Naive thymus-derived CD4-positive, alpha-beta T cell (primary cell): ENCODE measurements around the gene SFXN3. TPM values are rescaled to one million over a fixed set of nuclear protein-coding genes. Genes with fewer than 3 reads are reported as not detected.
A peak's percentile ranks its signal among the peaks of the same experiment; 100 is the strongest.

Experiments used
- ATAC-seq: fragments of 150-1000 bp; cut with Tn5 transposase; 2 replicates; pipeline ENCODE4 v1.10.0; 2021; ENCODE audit warnings: mild to moderate bottlenecking, moderate library complexity
- CTCF ChIA-PET: fragments of 350-600 bp; sonication (Branson Sonifier 250); formaldehyde crosslinking; loops from one replicate; lab custom pipeline; 2021; ENCODE audit warnings: antibody characterized with exemption; lab: Charles Lee
- POLR2A ChIA-PET: fragments of 350-600 bp; sonication (Branson Sonifier 250); formaldehyde crosslinking; loops from one replicate; lab custom pipeline; 2021; ENCODE audit warnings: antibody characterized with exemption, inconsistent platforms; lab: Charles Lee
- DNase-seq, 9 donors: peaks; one replicate each; pipeline versions ENCODE4 v3.0.0 to v3.0.0-alpha.2; 2020 to 2022; ENCODE audit warnings: mixed read lengths in 1 of 9
- H3K27ac ChIP-seq: one replicate; pipeline ENCODE4 v1.7.0; 2013; ENCODE audit warnings: mild to moderate bottlenecking, low read depth, low read length, moderate library complexity
- H3K27me3 ChIP-seq, 2 donors: one replicate each; pipeline ENCODE4 v1.7.0; 2013; ENCODE audit warnings: low read length in 2 of 2, mild to moderate bottlenecking in 2 of 2, moderate library complexity in 2 of 2; ENCODE audit not compliant: control insufficient read depth in 2 of 2, insufficient read depth in 2 of 2
- H3K36me3 ChIP-seq, 3 experiments: 1 replicate in 2 of 3; 2 replicates in 1 of 3; pipeline ENCODE4 v1.7.0; 2013; ENCODE audit warnings: low read length in 3 of 3, mild to moderate bottlenecking in 3 of 3, moderate library complexity in 1 of 3; ENCODE audit not compliant: insufficient read depth in 3 of 3, control insufficient read depth in 2 of 3
- H3K4me1 ChIP-seq, 2 donors: one replicate each; pipeline ENCODE4 v1.7.0; 2013; ENCODE audit warnings: low read length in 2 of 2, mild to moderate bottlenecking in 2 of 2, moderate library complexity in 1 of 2; ENCODE audit not compliant: control insufficient read depth in 2 of 2, insufficient read depth in 2 of 2
- H3K4me3 ChIP-seq: 2 replicates; pipeline ENCODE4 v1.7.0; 2013; ENCODE audit warnings: mild to moderate bottlenecking, low read length
- H3K9me3 ChIP-seq, 3 experiments: 1 replicate in 2 of 3; 2 replicates in 1 of 3; pipeline ENCODE4 v1.7.0; 2013; ENCODE audit warnings: low read length in 3 of 3; ENCODE audit not compliant: control insufficient read depth in 2 of 3
- H3K27ac Mint-ChIP-seq, 9 donors: one replicate each; pipeline ENCODE4 v1.8.0; 2020 to 2022; ENCODE audit warnings: mixed read lengths in 9 of 9, mild to moderate bottlenecking in 8 of 9, moderate library complexity in 5 of 9, inconsistent platforms in 2 of 9
- H3K27me3 Mint-ChIP-seq, 5 donors: one replicate each; pipeline ENCODE4 v1.8.0; 2021 to 2022; ENCODE audit warnings: mixed read lengths in 5 of 5, mild to moderate bottlenecking in 1 of 5
- H3K36me3 Mint-ChIP-seq, 5 donors: one replicate each; pipeline ENCODE4 v1.8.0; 2020 to 2022; ENCODE audit warnings: mixed read lengths in 5 of 5, mild to moderate bottlenecking in 3 of 5, inconsistent platforms in 1 of 5
- H3K4me1 Mint-ChIP-seq, 7 donors: one replicate each; pipeline ENCODE4 v1.8.0; 2020 to 2022; ENCODE audit warnings: mixed read lengths in 7 of 7, mild to moderate bottlenecking in 3 of 7, inconsistent platforms in 1 of 7
- H3K4me3 Mint-ChIP-seq, 10 donors: one replicate each; pipeline ENCODE4 v1.8.0; 2020 to 2022; ENCODE audit warnings: mild to moderate bottlenecking in 10 of 10, mixed read lengths in 10 of 10, moderate library complexity in 6 of 10, inconsistent platforms in 2 of 10
- H3K9me3 Mint-ChIP-seq, 11 donors: one replicate each; pipeline ENCODE4 v1.8.0; 2020 to 2022; ENCODE audit warnings: mixed read lengths in 11 of 11, mild to moderate bottlenecking in 4 of 11, inconsistent platforms in 1 of 11, moderate library complexity in 1 of 11
- intact Hi-C, 2 donors: fragments of 100-400 bp; cut with micrococcal nuclease; formaldehyde crosslinking; loops; one replicate each; pipeline ENCODE4 v1.15.1; 2023
- polyA plus RNA-seq, 2 donors: library from polyadenylated mRNA; unstranded; fragments of 300-500 nt; fragmentation: Illumina TruSeq; gene quantifications; one replicate each; pipeline ENCODE4 v1.2.3, GENCODE V29; 2021
- total RNA-seq, 6 experiments: library from RNA in 5 of 6; stranded (reverse) in 5 of 6; gene quantifications; 1 replicate in 5 of 6; 2 replicates in 1 of 6; pipeline ENCODE4 v1.2.3 and lab custom pipeline; 2021 to 2026

The SFXN3 gene
- total and polyA plus RNA-seq, 7 experiments from 2014 or later = 12.6 to 90.4 (median 38.2) TPM

DNA sequence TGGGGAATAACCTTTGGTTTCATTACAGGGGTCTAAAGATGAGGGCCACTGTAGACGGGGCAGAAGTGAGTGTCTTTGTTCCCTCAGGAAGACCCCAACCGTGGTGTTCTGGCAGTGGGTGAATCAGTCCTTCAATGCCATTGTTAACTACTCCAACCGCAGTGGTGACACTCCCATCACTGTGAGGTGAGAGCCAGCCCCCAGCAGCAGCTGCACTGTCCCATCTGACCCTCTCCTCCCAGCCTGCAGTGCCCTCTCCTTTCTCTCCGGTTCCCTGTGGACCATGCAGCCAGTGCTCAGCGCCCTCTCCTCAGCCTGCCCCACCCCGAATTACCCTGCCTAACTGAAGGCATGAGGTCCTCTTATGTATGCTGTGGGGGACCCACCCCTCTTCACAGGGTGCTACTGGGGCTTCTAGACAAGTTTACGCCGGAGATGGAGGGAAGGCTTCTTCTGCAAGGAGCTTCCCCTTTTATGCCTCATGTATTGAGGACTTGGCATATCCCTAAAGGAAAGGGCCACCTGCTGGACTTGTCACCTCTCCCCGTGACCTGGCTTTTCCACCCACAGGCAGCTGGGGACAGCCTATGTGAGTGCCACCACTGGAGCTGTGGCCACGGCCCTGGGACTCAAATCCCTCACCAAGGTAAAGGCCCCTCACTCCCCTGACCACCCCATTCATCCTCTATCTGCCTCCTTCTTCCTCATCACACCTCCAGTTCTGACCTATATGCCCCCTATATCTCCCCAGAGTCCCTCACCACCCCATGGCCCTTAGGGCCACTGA is 5.1 kb downstream of the SFXN3 start:
- no peaks in the 10 kb centered on the region for H3K9me3 Mint-ChIP-seq
- POLR2A ChIA-PET = no interaction called here

DNA sequence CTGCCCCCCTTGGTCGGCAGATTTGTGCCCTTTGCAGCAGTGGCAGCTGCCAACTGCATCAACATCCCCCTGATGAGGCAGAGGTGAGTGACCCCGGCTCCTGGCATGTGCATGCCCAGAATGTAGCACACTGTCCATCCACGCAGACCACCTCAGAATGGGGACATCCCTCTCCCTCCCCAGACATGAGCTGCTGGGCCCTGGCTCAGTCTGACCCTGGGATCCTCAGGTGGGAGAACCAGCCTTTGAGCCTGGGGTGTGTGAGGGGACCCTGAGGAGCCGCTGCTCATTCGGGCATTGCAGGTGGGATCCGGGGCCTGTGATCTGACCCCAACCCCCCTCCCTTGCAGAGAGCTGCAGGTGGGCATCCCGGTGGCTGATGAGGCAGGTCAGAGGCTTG is 5.7 kb downstream of the SFXN3 start:
- ChIA-PET POLR2A (no interaction called here), CTCF (no interaction called here)
- Histone ChIP-seq H3K9me3 (no peaks in the 10 kb centered on the region), H3K4me1 (peaks cover 7 to 9% of the 10 kb centered on the region in 2 donors), H3K27ac (no peak overlapping the region), H3K27me3 (no peaks in the 10 kb centered on the region), H3K36me3 (peaks cover 0 to 52% (median 28%) of the 10 kb centered on the region in 3 experiments), H3K4me3 (no peak overlapping the region)
- Mint-ChIP-seq H3K27ac (no peak overlapping the region), H3K36me3 (peaks cover 6 to 25% (median 10%) of the 10 kb centered on the region in 5 donors), H3K9me3 (no peaks in the 10 kb centered on the region), H3K4me3 (no peak overlapping the region), H3K4me1 (peaks cover 13 to 23% (median 17%) of the 10 kb centered on the region in 7 donors), H3K27me3 (no peaks in the 10 kb centered on the region)
- ATAC-seq = no peak
- intact Hi-C loops = loop anchor here (10.0 kb wide), 3 partner anchors 318 to 1018 kb away; partner anchors contain the start of genes ARMH3 (in 1 of the 2) and BTRC (in 1 of the 2)
- DNase-seq = no peak

More for the DNA sequence above, 5.1 kb downstream of the SFXN3 start:
- Mint-ChIP-seq H3K27ac (peak overlapping the region in 1 of 9 donors; percentile 10), H3K4me1 (peaks cover 9 to 22% (median 15%) of the 10 kb centered on the region in 7 donors), H3K4me3 (no peak overlapping the region), H3K27me3 (no peaks in the 10 kb centered on the region), H3K36me3 (peaks cover 6 to 25% (median 10%) of the 10 kb centered on the region in 5 donors)
- no peaks in the 10 kb centered on the region for H3K9me3 ChIP-seq
- H3K27me3 ChIP-seq = no peaks in the 10 kb centered on the region
- H3K27ac ChIP-seq = no peak overlapping the region
- peaks cover 0 to 55% (median 28%) of the 10 kb centered on the region in 3 experiments for H3K36me3 ChIP-seq
- ATAC-seq (no peak), DNase-seq (no peak)
- CTCF ChIA-PET = no interaction called here
- peaks cover 7 to 9% of the 10 kb centered on the region in 2 donors for H3K4me1 ChIP-seq
- intact Hi-C loops = loop anchor here (10.0 kb wide), 3 partner anchors 319 to 1019 kb away; partner anchors contain the start of genes ARMH3 (in 1 of the 2) and BTRC (in 1 of the 2)
- H3K4me3 ChIP-seq = no peak overlapping the region

- DNase-seq = no peak
- peaks cover 5 to 14% of the 10 kb centered on the region in 2 donors for H3K4me1 ChIP-seq
- H3K4me3 Mint-ChIP-seq = no peak overlapping the region
- no peak for ATAC-seq
- H3K27me3 ChIP-seq = no peaks in the 10 kb centered on the region
- intact Hi-C loops = loop anchor here (10.0 kb wide), 3 partner anchors 316 to 1016 kb away; partner anchors contain the start of genes ARMH3 (in 1 of the 2) and BTRC (in 1 of the 2)
- H3K4me3 ChIP-seq = no peak overlapping the region
- ChIA-PET POLR2A (no interaction called here), CTCF (interaction anchor here (1.1 to 1.2 kb wide), 2 partner anchors 9 to 24 kb away, joined by 4 to 6 read pairs; partner anchors contain the start of gene KAZALD1)
- H3K4me1 Mint-ChIP-seq = peaks cover 21 to 27% (median 23%) of the 10 kb centered on the region in 7 donors
- H3K36me3 Mint-ChIP-seq = peaks cover 6 to 25% (median 10%) of the 10 kb centered on the region in 5 donors
- no peaks in the 10 kb centered on the region for H3K9me3 Mint-ChIP-seq
- no peak overlapping the region for H3K27ac ChIP-seq
- H3K27ac Mint-ChIP-seq = no peak overlapping the region
- H3K9me3 ChIP-seq = no peaks in the 10 kb centered on the region
- peaks cover 0 to 2% (median 0%) of the 10 kb centered on the region in 5 donors for H3K27me3 Mint-ChIP-seq
- peaks cover 0 to 48% (median 28%) of the 10 kb centered on the region in 3 experiments for H3K36me3 ChIP-seq
These were observed 7.5 kb downstream of the SFXN3 start for GRCh38 chr10:101038484-101038883.

GRCh38 chr10:101040061-101040460 is 9.0 kb downstream of the SFXN3 start:
- peaks cover 0 to 16% (median 0%) of the 10 kb centered on the region in 5 donors for H3K27me3 Mint-ChIP-seq
- DNase-seq (no peak), ATAC-seq (no peak)
- ChIA-PET CTCF (interaction anchor here (0.6 to 4.9 kb wide), 9 partner anchors 9 to 1969 kb away, joined by 3 to 40 read pairs (median 5); partner anchors contain the start of genes PDZD7 and SFXN3), POLR2A (no interaction called here)
- Histone ChIP-seq H3K4me3 (no peak overlapping the region), H3K27ac (no peak overlapping the region), H3K9me3 (no peaks in the 10 kb centered on the region), H3K4me1 (peaks cover 5 to 14% of the 10 kb centered on the region in 2 donors), H3K27me3 (no peaks in the 10 kb centered on the region), H3K36me3 (peaks cover 0 to 44% (median 23%) of the 10 kb centered on the region in 3 experiments)
- peaks cover 6 to 25% (median 10%) of the 10 kb centered on the region in 5 donors for H3K36me3 Mint-ChIP-seq
- intact Hi-C loops = loop anchor here in 1 of 2 donors (5.0 kb wide), 1 partner anchor 102 kb away; no protein-coding TSS in a partner anchor
- no peaks in the 10 kb centered on the region for H3K9me3 Mint-ChIP-seq
- peaks cover 20 to 27% (median 24%) of the 10 kb centered on the region in 7 donors for H3K4me1 Mint-ChIP-seq
- no peak overlapping the region for H3K4me3 Mint-ChIP-seq
- H3K27ac Mint-ChIP-seq = no peak overlapping the region

GRCh38 chr10:101040851-101041250 is 9.8 kb downstream of the SFXN3 start:
- Histone ChIP-seq H3K27ac (no peak overlapping the region), H3K4me3 (no peak overlapping the region), H3K4me1 (peaks cover 5 to 14% of the 10 kb centered on the region in 2 donors), H3K27me3 (no peaks in the 10 kb centered on the region), H3K9me3 (no peaks in the 10 kb centered on the region), H3K36me3 (peaks cover 0 to 37% (median 22%) of the 10 kb centered on the region in 3 experiments)
- Mint-ChIP-seq H3K4me1 (peaks cover 20 to 27% (median 24%) of the 10 kb centered on the region in 7 donors), H3K4me3 (no peak overlapping the region), H3K27ac (peak overlapping the region in 1 of 9 donors; percentile 56), H3K27me3 (peaks cover 0 to 24% (median 3%) of the 10 kb centered on the region in 5 donors), H3K9me3 (no peaks in the 10 kb centered on the region), H3K36me3 (peaks cover 6 to 21% (median 10%) of the 10 kb centered on the region in 5 donors)
- intact Hi-C loops = loop anchor here (1.0 to 5.0 kb wide), 7 partner anchors 9 to 101 kb away; no protein-coding TSS in a partner anchor
- DNase-seq (no peak), ATAC-seq (no peak)
- ChIA-PET POLR2A (interaction anchor here (0.8 to 3.9 kb wide), 3 partner anchors 9 to 27 kb away, joined by 4 to 40 read pairs (median 15); partner anchors contain the start of genes KAZALD1, PDZD7 and SFXN3), CTCF (interaction anchor here (0.6 to 6.9 kb wide), 13 partner anchors 10 to 1968 kb away, joined by 3 to 100 read pairs (median 4); partner anchors contain the start of genes KAZALD1, PDZD7 and SFXN3)

DNA sequence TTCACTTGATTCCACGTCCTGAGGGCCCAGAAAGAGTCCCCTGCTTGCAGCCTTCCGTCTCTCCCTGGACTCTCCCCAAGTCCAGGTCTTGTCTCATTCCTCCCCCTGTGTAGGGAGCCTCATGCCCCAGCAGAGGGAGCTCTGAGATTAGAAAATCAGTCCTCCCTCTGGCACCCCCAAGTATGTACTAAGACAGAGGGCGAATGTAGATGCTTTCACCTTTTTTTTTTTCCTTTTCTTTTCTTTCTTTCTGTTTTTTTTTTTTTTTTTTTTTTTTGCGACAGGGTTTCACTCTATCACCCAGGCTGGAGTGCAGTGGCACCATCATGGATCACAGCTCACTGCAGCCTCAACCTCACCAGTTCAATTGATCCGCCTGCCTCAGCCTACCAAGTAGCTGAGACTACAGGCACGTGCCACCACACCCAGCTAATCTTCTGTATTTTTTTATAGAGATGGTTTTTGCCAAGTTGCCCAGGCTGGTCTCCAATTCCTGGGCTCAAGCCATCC is 10.3 kb downstream of the SFXN3 start:
- Mint-ChIP-seq H3K27ac (peak overlapping the region in 2 of 9 donors; percentile 29 to 56), H3K4me3 (peak overlapping the region in 2 of 10 donors; percentile 16 to 96), H3K36me3 (peaks cover 6 to 16% (median 8%) of the 10 kb centered on the region in 5 donors), H3K27me3 (peaks cover 3 to 29% (median 6%) of the 10 kb centered on the region in 5 donors), H3K9me3 (no peaks in the 10 kb centered on the region), H3K4me1 (peaks cover 20 to 27% (median 24%) of the 10 kb centered on the region in 7 donors)
- Histone ChIP-seq H3K27ac (no peak overlapping the region), H3K36me3 (peaks cover 0 to 32% (median 19%) of the 10 kb centered on the region in 3 experiments), H3K9me3 (no peaks in the 10 kb centered on the region), H3K4me3 (no peak overlapping the region), H3K27me3 (no peaks in the 10 kb centered on the region), H3K4me1 (peaks cover 5 to 14% of the 10 kb centered on the region in 2 donors)
- CTCF ChIA-PET = interaction anchor here (0.6 to 6.9 kb wide), 12 partner anchors 10 to 519 kb away, joined by 3 to 100 read pairs (median 4); partner anchors contain the start of genes KAZALD1, PDZD7 and SFXN3
- DNase-seq = peak in 8 of 9 donors; percentile 63 to 80 (median 76)
- peak; percentile 92 for ATAC-seq
- intact Hi-C loops = loop anchor here (1.0 to 5.0 kb wide), 7 partner anchors 9 to 101 kb away; no protein-coding TSS in a partner anchor
- POLR2A ChIA-PET = interaction anchor here (0.6 to 3.9 kb wide), 5 partner anchors 10 to 103 kb away, joined by 3 to 40 read pairs (median 4); partner anchors contain the start of genes KAZALD1, PDZD7 and SFXN3
